G401 (cell line): ENCODE measurements around the gene C6orf89. TPM values are rescaled to one million over a fixed set of nuclear protein-coding genes. Genes with fewer than 3 reads are reported as not detected.

Experiments used
- DNase-seq: peaks from one replicate; pipeline ENCODE4 v3.0.0-alpha.2; 2015; ENCODE audit warnings: low spot score
- in situ Hi-C: cut with HindIII; loops from 2 replicates; pipeline ENCODE4 v1.10.0; 2016; ENCODE audit warnings: low sequenced_read_pairs, mixed read lengths
- total RNA-seq: library from RNA; depleted of rRNA; stranded (reverse); fragments of >200 nt; shearing (Covaris generic); gene quantifications from 2 replicates; pipeline ENCODE4 v1.2.3, GENCODE V29; 2014

Gene C6orf89
- total RNA-seq, 1 experiment from 2014 or later: 30.1 TPM

DNA sequence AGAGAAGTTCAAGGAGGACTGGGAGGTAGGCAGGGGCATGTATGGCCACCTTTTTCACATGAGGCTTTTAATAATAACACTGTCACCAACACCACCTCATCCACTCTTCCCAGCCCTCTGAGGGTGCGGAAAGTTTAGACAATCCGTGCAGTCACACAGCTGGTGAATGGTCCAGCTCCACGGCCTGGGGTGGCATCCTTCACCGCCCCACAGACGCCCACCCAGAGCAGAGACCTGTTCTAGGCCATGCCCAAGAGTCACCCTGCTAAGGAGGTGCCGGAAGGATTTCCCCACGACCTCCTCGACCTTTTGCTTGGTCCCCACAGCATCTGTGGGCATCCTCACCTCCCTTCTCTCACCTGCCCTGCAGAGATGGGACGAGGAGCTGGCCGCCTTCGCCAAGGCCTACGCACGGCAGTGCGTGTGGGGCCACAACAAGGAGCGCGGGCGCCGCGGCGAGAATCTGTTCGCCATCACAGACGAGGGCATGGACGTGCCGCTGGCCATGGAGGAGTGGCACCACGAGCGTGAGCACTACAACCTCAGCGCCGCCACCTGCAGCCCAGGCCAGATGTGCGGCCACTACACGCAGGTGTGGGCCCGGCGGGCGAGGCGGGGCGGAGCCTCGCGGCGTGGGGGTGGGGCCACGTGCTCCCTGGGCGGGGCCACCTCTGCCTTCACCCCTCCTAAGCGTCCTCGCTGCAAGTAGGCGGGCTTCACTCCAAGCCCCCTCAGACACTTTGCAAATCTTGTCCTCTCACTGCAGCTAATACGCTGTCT lies 73.2 kb downstream of the C6orf89 start:
- in situ Hi-C loops: no loop called here
- no peak for DNase-seq

DNA sequence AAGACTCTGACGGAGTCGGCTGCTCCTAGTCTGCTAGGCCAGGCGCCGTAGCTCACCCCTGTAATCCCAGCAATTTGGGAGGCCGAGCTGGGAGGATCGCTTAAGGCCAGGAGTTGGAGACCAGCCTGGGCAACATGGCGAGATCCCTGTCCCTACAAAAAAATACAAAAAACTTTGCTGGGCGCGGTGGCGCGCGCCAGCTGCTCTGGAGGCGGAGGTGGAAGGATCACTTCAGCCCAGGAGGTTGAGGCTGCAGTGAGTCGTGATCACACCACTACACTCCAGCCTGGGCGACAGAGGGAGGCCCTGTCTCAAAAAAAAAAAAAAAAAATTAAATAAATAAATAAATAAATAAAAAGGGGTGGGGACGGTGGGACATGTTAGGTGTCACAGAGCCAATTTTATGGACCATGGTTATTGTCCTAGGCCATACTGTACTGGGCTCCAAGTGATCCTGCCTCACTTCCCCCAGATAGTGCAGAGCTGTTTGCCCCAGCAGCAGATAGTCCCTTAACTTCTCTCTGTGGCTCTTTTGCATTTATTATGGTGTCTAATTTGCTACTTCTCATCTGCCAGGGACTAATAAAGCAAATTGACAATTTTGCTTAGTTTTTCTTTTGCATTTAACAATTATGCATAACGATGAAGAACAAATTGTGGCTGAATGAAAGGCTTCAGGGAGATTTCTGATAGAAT lies 74.0 kb downstream of the C6orf89 start:
- in situ Hi-C loops: no loop called here
- no peak for DNase-seq

- in situ Hi-C loops: no loop called here
These were observed 76.0 kb downstream of the C6orf89 start for GRCh38 chr6:36961441-36962435.

DNA sequence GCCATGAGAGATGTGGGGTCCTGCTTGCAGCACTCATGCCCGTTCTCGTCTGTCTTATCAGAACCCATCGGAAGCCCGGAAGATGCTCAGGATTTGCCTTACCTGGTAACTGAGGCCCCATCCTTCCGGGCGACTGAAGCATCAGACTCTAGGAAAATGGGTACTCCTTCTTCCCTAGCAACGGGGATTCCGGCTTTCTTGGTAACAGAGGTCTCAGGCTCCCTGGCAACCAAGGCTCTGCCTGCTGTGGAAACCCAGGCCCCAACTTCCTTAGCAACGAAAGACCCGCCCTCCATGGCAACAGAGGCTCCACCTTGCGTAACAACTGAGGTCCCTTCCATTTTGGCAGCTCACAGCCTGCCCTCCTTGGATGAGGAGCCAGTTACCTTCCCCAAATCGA lies 77.1 kb downstream of the C6orf89 start:
- in situ Hi-C loops: no loop called here
- peak; percentile 28 for DNase-seq

More at GRCh38 chr6:36961441-36962435, 76.0 kb downstream of the C6orf89 start:
- DNase-seq: no peak

DNA sequence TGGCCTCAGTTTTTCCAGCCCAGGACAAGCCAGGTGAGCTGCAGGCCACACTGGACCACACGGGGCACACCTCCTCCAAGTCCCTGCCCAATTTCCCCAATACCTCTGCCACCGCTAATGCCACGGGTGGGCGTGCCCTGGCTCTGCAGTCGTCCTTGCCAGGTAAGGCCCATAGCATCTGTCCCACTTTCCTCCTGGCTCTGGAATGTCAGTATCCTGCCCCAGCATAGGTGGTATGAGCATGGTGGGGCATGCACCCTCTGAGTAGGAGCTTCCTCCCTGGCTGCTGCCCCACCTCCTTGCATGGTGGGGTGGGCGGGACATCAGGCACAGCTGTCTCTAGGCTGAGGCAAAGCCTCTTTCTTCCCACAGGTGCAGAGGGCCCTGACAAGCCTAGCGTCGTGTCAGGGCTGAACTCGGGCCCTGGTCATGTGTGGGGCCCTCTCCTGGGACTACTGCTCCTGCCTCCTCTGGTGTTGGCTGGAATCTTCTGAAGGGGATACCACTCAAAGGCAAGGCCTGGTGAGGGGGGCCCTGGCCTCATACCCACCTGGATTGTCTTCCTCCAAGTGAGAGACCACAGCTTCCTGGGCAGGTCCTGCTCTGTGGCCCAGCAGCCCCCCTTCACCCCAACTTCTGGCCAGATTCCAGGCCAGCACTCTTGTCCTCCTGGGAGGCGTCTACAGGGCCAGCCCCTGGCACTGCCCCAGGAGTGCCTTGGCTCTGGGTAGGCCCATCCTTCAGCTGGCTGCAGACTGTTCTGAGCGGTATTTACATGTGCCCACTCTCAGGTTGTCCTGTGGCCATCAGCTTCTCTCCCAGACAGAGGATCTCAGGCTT lies 77.9 kb downstream of the C6orf89 start:
- in situ Hi-C loops: no loop called here
- DNase-seq: no peak

DNA sequence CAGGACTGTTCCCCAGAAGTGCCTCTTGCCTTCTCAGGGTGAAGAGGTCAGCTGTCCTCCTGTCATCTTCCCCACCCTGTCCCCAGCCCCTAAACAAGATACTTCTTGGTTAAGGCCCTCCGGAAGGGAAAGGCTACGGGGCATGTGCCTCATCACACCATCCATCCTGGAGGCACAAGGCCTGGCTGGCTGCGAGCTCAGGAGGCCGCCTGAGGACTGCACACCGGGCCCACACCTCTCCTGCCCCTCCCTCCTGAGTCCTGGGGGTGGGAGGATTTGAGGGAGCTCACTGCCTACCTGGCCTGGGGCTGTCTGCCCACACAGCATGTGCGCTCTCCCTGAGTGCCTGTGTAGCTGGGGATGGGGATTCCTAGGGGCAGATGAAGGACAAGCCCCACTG lies 78.6 kb downstream of the C6orf89 start:
- in situ Hi-C loops: no loop called here
- no peak for DNase-seq

GRCh38 chr6:36964908-36965307 lies 79.2 kb downstream of the C6orf89 start:
- no peak for DNase-seq
- in situ Hi-C loops: no loop called here

GRCh38 chr6:36967301-36967700 lies 81.5 kb downstream of the C6orf89 start:
- in situ Hi-C loops: no loop called here
- no peak for DNase-seq

DNA sequence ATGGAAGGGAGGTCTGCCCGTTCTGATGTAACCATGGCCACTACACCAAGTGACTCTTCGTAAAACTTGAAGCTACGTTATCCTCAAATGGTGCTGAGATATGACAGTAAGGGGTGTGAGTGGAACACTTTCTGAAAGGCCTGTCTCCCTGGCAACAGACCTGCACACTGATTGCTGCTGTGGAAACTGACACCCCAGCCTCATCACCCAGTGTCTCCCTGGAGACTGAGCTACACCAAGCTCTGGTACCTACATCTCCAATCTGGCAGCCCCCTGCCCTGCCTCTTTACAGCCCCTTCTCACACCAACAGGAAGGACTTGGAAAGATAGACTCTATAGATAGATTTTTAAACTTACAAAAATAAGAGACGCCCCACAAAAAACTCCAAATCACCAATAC lies 82.0 kb downstream of the C6orf89 start:
- in situ Hi-C loops: no loop called here
- DNase-seq: no peak

GRCh38 chr6:36968266-36968977 lies 82.7 kb downstream of the C6orf89 start:
- in situ Hi-C loops: no loop called here
- DNase-seq: no peak

- in situ Hi-C loops: no loop called here
- DNase-seq: no peak
These were observed 83.5 kb downstream of the C6orf89 start for GRCh38 chr6:36969240-36969691.

- no peak for DNase-seq
- in situ Hi-C loops: no loop called here
These were observed 84.5 kb downstream of the C6orf89 start for GRCh38 chr6:36969988-36970891.

GRCh38 chr6:36970892-36971842 lies 85.4 kb downstream of the C6orf89 start:
- DNase-seq: no peak
- in situ Hi-C loops: no loop called here

GRCh38 chr6:36971921-36972673 lies 86.3 kb downstream of the C6orf89 start:
- DNase-seq: no peak
- in situ Hi-C loops: no loop called here

DNA sequence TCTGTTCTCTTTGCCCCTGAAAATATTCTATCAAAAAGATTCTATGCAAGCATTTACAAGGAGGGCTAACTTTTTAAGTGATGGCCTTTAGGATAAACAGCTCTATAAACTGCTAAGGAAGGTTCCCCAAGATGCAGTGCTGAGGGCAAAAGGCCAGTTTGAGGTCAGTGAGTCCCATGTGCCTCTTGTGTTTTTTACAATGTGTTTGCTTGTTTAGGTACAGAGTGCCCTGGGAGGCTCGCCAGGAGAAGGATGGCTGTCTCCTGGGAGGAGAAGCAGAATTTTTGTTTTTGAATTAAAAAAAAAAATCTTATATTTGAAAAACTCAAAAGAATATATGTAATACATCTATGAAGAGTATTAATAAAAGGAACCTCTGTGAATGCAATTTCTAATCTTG lies 87.4 kb downstream of the C6orf89 start:
- in situ Hi-C loops: no loop called here
- DNase-seq: no peak
